GM20000 (cell line): ENCODE data around the gene ZSWIM3.
A peak's percentile ranks its signal among the peaks of the same experiment; 100 is the strongest.

ENCODE experiments used
- DNase-seq: peaks from one replicate; pipeline ENCODE4 v3.0.0; 2012; ENCODE audit warnings: low spot score
- CTCF ChIP-seq: IDR thresholded peaks from 2 replicates; pipeline ENCODE4 v1.5.1; 2012; ENCODE audit warnings: mild to moderate bottlenecking, control low read depth; ENCODE audit errors: extremely low read depth, missing control alignments

Gene ZSWIM3

GRCh38 chr20:45816951-45817350 is 40.5 kb upstream of the ZSWIM3 start:
- TF ChIP-seq CTCF: no peak
- no peak for DNase-seq

GRCh38 chr20:45817376-45818194 is 39.8 kb upstream of the ZSWIM3 start:
- no peak for TF ChIP-seq CTCF
- no peak for DNase-seq

- TF ChIP-seq CTCF: no peak
Measured at GRCh38 chr20:45818239-45818638, 39.2 kb upstream of the ZSWIM3 start.

GRCh38 chr20:45819466-45819865 is 37.9 kb upstream of the ZSWIM3 start:
- no peak for DNase-seq
- TF ChIP-seq CTCF: no peak

More at GRCh38 chr20:45818239-45818638, 39.2 kb upstream of the ZSWIM3 start:
- no peak for DNase-seq

GRCh38 chr20:45821947-45822346 is 35.5 kb upstream of the ZSWIM3 start:
- no peak for TF ChIP-seq CTCF
- DNase-seq: no peak

- DNase-seq: no peak
- no peak for TF ChIP-seq CTCF
Measured at GRCh38 chr20:45822857-45823256, 34.6 kb upstream of the ZSWIM3 start.

- TF ChIP-seq CTCF: no peak
- peak; percentile 62 for DNase-seq
Measured at GRCh38 chr20:45823949-45824835, 33.2 kb upstream of the ZSWIM3 start.
